Parathyroid adenoma (tissue), 2 donors: ENCODE measurements around the gene CD6.

ENCODE experiments used
- H2AFZ ChIP-seq: fragments of 300-600 bp; sonication (generic); one replicate; pipeline ENCODE4 v1.7.0; 2017; ENCODE audit warnings: antibody characterized with exemption, mild to moderate bottlenecking
- H3K27ac ChIP-seq: fragments of 300-600 bp; sonication (generic); one replicate; pipeline ENCODE4 v1.7.0; 2017
- H3K27me3 ChIP-seq: fragments of 300-600 bp; sonication (generic); one replicate; pipeline ENCODE4 v1.7.0; 2017; ENCODE audit warnings: low read length; ENCODE audit not compliant: control insufficient read depth, insufficient read depth
- H3K36me3 ChIP-seq: fragments of 300-600 bp; sonication (generic); one replicate; pipeline ENCODE4 v1.7.0; 2017; ENCODE audit warnings: low read length; ENCODE audit not compliant: control insufficient read depth, insufficient read depth
- H3K4me1 ChIP-seq: fragments of 300-600 bp; sonication (generic); one replicate; pipeline ENCODE4 v1.7.0; 2017; ENCODE audit warnings: control low read depth
- H3K4me2 ChIP-seq: fragments of 300-600 bp; sonication (generic); one replicate; pipeline ENCODE4 v1.7.0; 2017; ENCODE audit warnings: low read length
- H3K4me3 ChIP-seq: fragments of 300-600 bp; sonication (generic); one replicate; pipeline ENCODE4 v1.7.0; 2017; ENCODE audit warnings: low read depth, low read length
- H3K79me2 ChIP-seq: fragments of 300-600 bp; sonication (generic); one replicate; pipeline ENCODE4 v1.7.0; 2017; ENCODE audit warnings: control low read depth
- H3K9ac ChIP-seq: fragments of 300-600 bp; sonication (generic); one replicate; pipeline ENCODE4 v1.7.0; 2017; ENCODE audit warnings: mild to moderate bottlenecking
- H3K9me3 ChIP-seq: fragments of 300-600 bp; sonication (generic); one replicate; pipeline ENCODE4 v1.7.0; 2017; ENCODE audit warnings: low read length; ENCODE audit not compliant: control insufficient read depth
- CTCF ChIP-seq: fragments of 300-600 bp; sonication (generic); IDR thresholded peaks from one replicate; pipeline ENCODE4 v1.7.0; 2017; ENCODE audit warnings: antibody characterized with exemption, mild to moderate bottlenecking
- donor health status: primary hyperparathyroidism.

Gene CD6

GRCh38 chr11:61004180-61004611 lies 32.7 kb downstream of the CD6 start:
- no peak overlapping the region for H3K27ac ChIP-seq
- no peaks in the 10 kb centered on the region for H3K36me3 ChIP-seq
- no peak for TF ChIP-seq CTCF

GRCh38 chr11:61004761-61005181 lies 33.3 kb downstream of the CD6 start:
- H3K4me3 ChIP-seq, result no peak overlapping the region
- H3K4me1 ChIP-seq, result no peaks in the 10 kb centered on the region
- H3K9me3 ChIP-seq, result no peaks in the 10 kb centered on the region
- no peak overlapping the region for H3K9ac ChIP-seq
- H3K4me2 ChIP-seq, result no peak overlapping the region
- H3K27ac ChIP-seq, result no peak overlapping the region
- no peaks in the 10 kb centered on the region for H3K79me2 ChIP-seq
- no peaks in the 10 kb centered on the region for H3K36me3 ChIP-seq
- no peaks in the 10 kb centered on the region for H3K27me3 ChIP-seq
- H2AFZ ChIP-seq, result no peak overlapping the region
- TF ChIP-seq CTCF, result no peak

More at GRCh38 chr11:61004180-61004611, 32.7 kb downstream of the CD6 start:
- Histone ChIP-seq H3K4me3 (no peak overlapping the region), H2AFZ (no peak overlapping the region), H3K4me2 (no peak overlapping the region), H3K79me2 (no peaks in the 10 kb centered on the region), H3K4me1 (no peaks in the 10 kb centered on the region), H3K9me3 (no peaks in the 10 kb centered on the region), H3K9ac (no peak overlapping the region), H3K27me3 (no peaks in the 10 kb centered on the region)

GRCh38 chr11:61007383-61007955 lies 36.0 kb downstream of the CD6 start:
- H3K9ac ChIP-seq, result no peak overlapping the region
- no peak overlapping the region for H3K27ac ChIP-seq
- H3K79me2 ChIP-seq, result no peaks in the 10 kb centered on the region
- no peaks in the 10 kb centered on the region for H3K27me3 ChIP-seq
- no peaks in the 10 kb centered on the region for H3K36me3 ChIP-seq
- no peaks in the 10 kb centered on the region for H3K9me3 ChIP-seq
- peak overlapping the region; percentile 22 for H3K4me3 ChIP-seq
- TF ChIP-seq CTCF, result no peak
- H3K4me1 ChIP-seq, result no peaks in the 10 kb centered on the region
- H2AFZ ChIP-seq, result peak overlapping the region; percentile 60
- peak overlapping the region; percentile 59 for H3K4me2 ChIP-seq

- Histone ChIP-seq H3K27me3 (no peaks in the 10 kb centered on the region), H3K9me3 (no peaks in the 10 kb centered on the region), H3K9ac (no peak overlapping the region), H3K4me2 (peak overlapping the region; percentile 59), H3K4me1 (no peaks in the 10 kb centered on the region), H3K27ac (no peak overlapping the region), H3K4me3 (peak overlapping the region; percentile 22), H3K79me2 (no peaks in the 10 kb centered on the region), H2AFZ (peak overlapping the region; percentile 60), H3K36me3 (no peaks in the 10 kb centered on the region)
- no peak for TF ChIP-seq CTCF
Measured at GRCh38 chr11:61007956-61008896, 36.7 kb downstream of the CD6 start.
